GM23248 (cell line): Measurements from ENCODE around the gene ISCU.

Experiments used
- EZH2 ChIP-seq: fragments of 200-600 bp; sonication (generic); IDR thresholded peaks from 2 replicates; pipeline ENCODE4 v1.6.1; 2018; ENCODE audit warnings: antibody characterized with exemption, mild to moderate bottlenecking; ENCODE audit not compliant: insufficient read depth, poor library complexity, severe bottlenecking
- EZH2phosphoT487 ChIP-seq: fragments of 200-600 bp; sonication (generic); IDR thresholded peaks from 2 replicates; pipeline ENCODE4 v1.6.1; 2018; ENCODE audit warnings: antibody characterized with exemption, moderate library complexity, mild to moderate bottlenecking, low read depth; ENCODE audit not compliant: insufficient read depth

- TF ChIP-seq EZH2 (no peak), EZH2phosphoT487 (no peak)
These were observed 35.3 kb upstream of the ISCU start for GRCh38 chr12:108527166-108527496.
